K562 (cell line): ENCODE results near the gene PTHLH. TPM values are rescaled to one million over a fixed set of nuclear protein-coding genes. Genes with fewer than 3 reads are reported as not detected.

Experiments used
- ATAC-seq: fragments of 200-7000 bp; cut with Tn5 transposase; 3 replicates; pipeline ENCODE4 v1.9.1; 2020; ENCODE audit warnings: moderate library complexity
- BruUV-seq: library from RNA; stranded (reverse); fragments of 400-500 nt; replicated peaks from 2 replicates; lab custom pipeline; 2021; lab: Mats Ljungman, UMichigan
- CTCF ChIA-PET: fragments of 300-600 bp; formaldehyde crosslinking; extraction: SDS; loops from one replicate; lab custom pipeline; 2021; ENCODE audit warnings: low intra/inter-chr PET ratio; lab: Yijun Ruan, JAX
- POLR2A ChIA-PET: fragments of 300-600, 350-650 bp; sonication (Branson Sonifier 250); formaldehyde crosslinking; extraction: SDS; loops from one replicate; lab custom pipeline; 2021; ENCODE audit warnings: antibody characterized with exemption, inconsistent platforms; lab: Yijun Ruan, JAX
- DNase-seq, 4 experiments: peaks; one replicate each; pipeline versions ENCODE4 v3.0.0 to v3.0.0-alpha.2; 2011 to 2018; ENCODE audit warnings: low spot score in 3 of 4, mixed read lengths in 3 of 4; ENCODE audit errors: extremely low read depth in 1 of 4
- FAIRE-seq: peaks from 2 replicates; lab custom pipeline; 2011; peaks lifted over from hg19 to GRCh38; lab: Jason Lieb, UNC
- H2AFZ ChIP-seq: 2 replicates; pipeline ENCODE4 v1.6.0; 2011; ENCODE audit warnings: low read depth, low read length, control low read depth, inconsistent platforms
- H3K27ac ChIP-seq: fragments of 200-600 bp; 3 replicates; pipeline ENCODE4 v1.8.0; 2011; ENCODE audit warnings: low read depth, mild to moderate bottlenecking, control low read depth, inconsistent platforms, low read length, moderate library complexity, mixed read lengths; ENCODE audit errors: extremely low read depth
- H3K27me3 ChIP-seq, 2 experiments: fragments of 300-600 bp in 1 of 2; 2 replicates in 1 of 2; 3 replicates in 1 of 2; pipeline versions ENCODE4 v1.6.0 to v1.8.0; 2011; ENCODE audit warnings: inconsistent platforms in 2 of 2, low read length in 2 of 2, mild to moderate bottlenecking in 1 of 2, mixed read lengths in 1 of 2, moderate library complexity in 1 of 2; ENCODE audit not compliant: control insufficient read depth in 2 of 2, insufficient read depth in 2 of 2
- H3K36me3 ChIP-seq: fragments of 300-600 bp; 3 replicates; pipeline ENCODE4 v1.8.0; 2011; ENCODE audit warnings: mild to moderate bottlenecking, low read length, inconsistent platforms; ENCODE audit not compliant: control insufficient read depth, insufficient read depth
- H3K4me1 ChIP-seq, 2 experiments: fragments of 200-600 bp in 1 of 2; replicated peaks in 1 of 2; 2 replicates in 1 of 2; 3 replicates in 1 of 2; pipeline versions ENCODE4 v1.5.1 to v1.8.0; 2011; ENCODE audit warnings: inconsistent platforms in 2 of 2, low read length in 2 of 2, mild to moderate bottlenecking in 1 of 2, mixed read lengths in 1 of 2, moderate library complexity in 1 of 2; ENCODE audit not compliant: control insufficient read depth in 2 of 2, insufficient read depth in 2 of 2
- H3K4me2 ChIP-seq: 2 replicates; pipeline ENCODE4 v1.6.1; 2011; ENCODE audit warnings: low read length, control low read depth, inconsistent platforms, mixed read lengths; ENCODE audit not compliant: insufficient read depth
- H3K4me3 ChIP-seq: fragments of 200-600 bp; sonication (generic), shearing (Covaris generic); 2 replicates; pipeline ENCODE4 v1.5.1; 2016; ENCODE audit warnings: control low read depth, inconsistent platforms
- H3K79me2 ChIP-seq: fragments of 200-600 bp; 3 replicates; pipeline ENCODE4 v1.8.0; 2011; ENCODE audit warnings: low read length, inconsistent platforms; ENCODE audit not compliant: control insufficient read depth, insufficient read depth
- H3K9ac ChIP-seq, 2 experiments: 2 replicates each; pipeline versions ENCODE4 v1.6.0 to v1.6.1; 2011; ENCODE audit warnings: low read depth in 2 of 2, low read length in 2 of 2, control low read depth in 1 of 2, inconsistent platforms in 1 of 2, mild to moderate bottlenecking in 1 of 2, mixed read lengths in 1 of 2; ENCODE audit not compliant: insufficient read depth in 1 of 2
- H3K9me1 ChIP-seq: one replicate; pipeline ENCODE4 v1.6.0; 2011; ENCODE audit warnings: inconsistent platforms, mild to moderate bottlenecking, low read length, moderate library complexity; ENCODE audit not compliant: control insufficient read depth, insufficient read depth
- H3K9me3 ChIP-seq: replicated peaks from 2 replicates; pipeline ENCODE4 v1.5.1; 2011; ENCODE audit warnings: low read depth, low read length, inconsistent platforms; ENCODE audit not compliant: control insufficient read depth, insufficient read depth
- H4K20me1 ChIP-seq: replicated peaks from 2 replicates; pipeline ENCODE4 v1.6.1; 2011; ENCODE audit warnings: low read length, inconsistent platforms, mixed read lengths; ENCODE audit not compliant: control insufficient read depth, insufficient read depth
- GABPA ChIP-seq: fragments of 200-800 bp; sonication (Bioruptor generic); conservative IDR thresholded peaks from 2 replicates; pipeline ENCODE4 v1.6.1; 2016; ENCODE audit warnings: low read depth, missing genetic modification characterization, missing compliant biosample characterization
- GATA2 ChIP-seq: sonication (generic); formaldehyde crosslinking; IDR thresholded peaks from 2 replicates; pipeline ENCODE4 v1.4.0; 2020; ENCODE audit warnings: mild to moderate bottlenecking, missing genetic modification reagents
- HDAC6 ChIP-seq: IDR thresholded peaks from 2 replicates; pipeline ENCODE4 v1.6.1; 2012; ENCODE audit warnings: low read depth, mild to moderate bottlenecking, control low read depth, inconsistent platforms, low read length, moderate library complexity
- MTA3 ChIP-seq: fragments of 450-650 bp; formaldehyde crosslinking; IDR thresholded peaks from 2 replicates; pipeline ENCODE4 v1.6.1; 2017; ENCODE audit warnings: mild to moderate bottlenecking, borderline replicate concordance
- MXD1 ChIP-seq: fragments of 250-450 bp; sonication (Bioruptor Pico); IDR thresholded peaks from 2 replicates; pipeline ENCODE4 v1.8.0; 2021; ENCODE audit warnings: borderline replicate concordance, mild to moderate bottlenecking, moderate library complexity; ENCODE audit not compliant: poor library complexity, severe bottlenecking
- SAP30 ChIP-seq: fragments of 200-600 bp; sonication (generic); IDR thresholded peaks from 2 replicates; pipeline ENCODE4 v1.6.1; 2012; ENCODE audit warnings: borderline replicate concordance, low read depth, mild to moderate bottlenecking, moderate library complexity, low read length, control low read depth, inconsistent platforms; ENCODE audit not compliant: insufficient read depth, poor library complexity, severe bottlenecking
- SMAD4 ChIP-seq: fragments of 250-450 bp; sonication (Bioruptor Pico); conservative IDR thresholded peaks from 2 replicates; pipeline ENCODE4 v1.8.0; 2021; ENCODE audit warnings: inconsistent platforms, mild to moderate bottlenecking, moderate library complexity
- THRA ChIP-seq: fragments of 450-650 bp; IDR thresholded peaks from 2 replicates; pipeline ENCODE4 v1.6.1; 2017; ENCODE audit warnings: mild to moderate bottlenecking, moderate library complexity
- ZNF165 ChIP-seq: fragments of 250-450 bp; sonication (Bioruptor Pico); IDR thresholded peaks from 2 replicates; pipeline ENCODE4 v1.4.0; 2020; ENCODE audit warnings: borderline replicate concordance
- ZNF184 ChIP-seq: sonication (generic); formaldehyde crosslinking; IDR thresholded peaks from 2 replicates; pipeline ENCODE4 v1.5.0; 2020; ENCODE audit warnings: missing genetic modification reagents
- ZNF253 ChIP-seq: fragments of 250-450 bp; sonication (Bioruptor Pico); conservative IDR thresholded peaks from 2 replicates; pipeline ENCODE4 v1.6.1; 2021; ENCODE audit warnings: mild to moderate bottlenecking
- ZNF655 ChIP-seq: fragments of 250-450 bp; sonication (Bioruptor Pico); IDR thresholded peaks from 2 replicates; pipeline ENCODE4 v1.5.0; 2021
- ZNF707 ChIP-seq: fragments of 250-450 bp; sonication (Bioruptor Pico); conservative IDR thresholded peaks from 2 replicates; pipeline ENCODE4 v1.8.0; 2022; ENCODE audit warnings: inconsistent platforms, mild to moderate bottlenecking, moderate library complexity
- ZNF830 ChIP-seq: fragments of 250-450 bp; sonication (Bioruptor Pico); IDR thresholded peaks from 2 replicates; pipeline ENCODE4 v1.5.0; 2021; ENCODE audit warnings: mild to moderate bottlenecking
- WGBS: fragments of 100-300 bp; shearing (Covaris generic); methylation state at CpG from one replicate; pipeline ENCODE4 v1.1.6; 2016; ENCODE audit warnings: low coverage, mixed read lengths; ENCODE audit not compliant: insufficient coverage; ENCODE audit errors: missing lambda C conversion rate; 5-methylcytosine and 5-hydroxymethylcytosine counted together
- in situ Hi-C: fragments of 300-500 bp; cut with MboI; formaldehyde crosslinking; loops from 4 replicates; pipeline ENCODE4 v1.15.0; 2018; ENCODE audit warnings: inconsistent platforms, mixed read lengths
- intact Hi-C: fragments of 100-400 bp; cut with micrococcal nuclease; formaldehyde crosslinking; loops from 2 replicates; pipeline ENCODE4 v1.14.2; 2022
- polyA plus RNA-seq, 8 experiments: library from polyadenylated mRNA; depleted of rRNA in 4 of 8; stranded (reverse) in 5 of 8; unstranded in 3 of 8; fragments of >200 nt; fragmentation: Nextera tagmentation in 2 of 8; fragmentation: Illumina TruSeq in 1 of 8; extraction: Ambion mirVana in 2 of 8; extraction: Trizol in 1 of 8; gene quantifications; 2 replicates each; pipeline versions ENCODE4 v1.2.1 to v1.2.3, GENCODE V29; 2011 to 2014; ENCODE audit warnings: inconsistent platforms in 1 of 8, missing spikeins in 1 of 8
- total RNA-seq, 7 experiments: library from RNA; depleted of rRNA in 6 of 7; stranded (reverse); fragments of >200 nt in 6 of 7; fragmentation: Illumina TruSeq in 2 of 7; extraction: Trizol in 2 of 7; gene quantifications; 2 replicates each; pipeline versions ENCODE4 v1.2.1 to v1.2.3, GENCODE V29; 2011 to 2021; ENCODE audit warnings: low replicate concordance in 1 of 7

The PTHLH gene
- total and polyA plus RNA-seq, 9 of the 15 experiments (the other 6 are each of a cell fraction or from before 2014, with no cell fraction given) = 0.14 to 2.5 (median 0.74) TPM

GRCh38 chr12:27951898-27952297, 20.6 kb downstream of the PTHLH start:
- no peaks in the 10 kb centered on the region for H3K79me2 ChIP-seq
- DNase-seq (no peak), ATAC-seq (no peak), FAIRE-seq (no peak)
- WGBS = 56% methylated on average over 7 of the region's 7 CpGs
- no peaks in the 10 kb centered on the region for H4K20me1 ChIP-seq
- H2AFZ ChIP-seq = no peak overlapping the region; the same call in 1 of the 2 replicates
- in situ Hi-C loops = no loop called here
- BruUV-seq = no TSS peak
- intact Hi-C loops = loop anchor here (5.0 kb wide), 1 partner anchor 920 kb away; no protein-coding TSS in a partner anchor
- no peaks in the 10 kb centered on the region for H3K36me3 ChIP-seq
- CTCF ChIA-PET = no interaction called here
- H3K4me1 ChIP-seq = no peaks in the 10 kb centered on the region
- H3K9me1 ChIP-seq = no peaks in the 10 kb centered on the region
- no peak overlapping the region for H3K9ac ChIP-seq
- H3K27me3 ChIP-seq = no peaks in the 10 kb centered on the region
- no peak overlapping the region for H3K4me3 ChIP-seq
- H3K27ac ChIP-seq = no peak overlapping the region
- TF ChIP-seq ZNF707 = no peak
- no peak for TF ChIP-seq ZNF184 (CRISPR knock-in tag)
- TF ChIP-seq THRA = no peak
- TF ChIP-seq MXD1 (CRISPR knock-in tag) = no peak
- TF ChIP-seq GATA2 (CRISPR knock-in tag) = no peak
- no peak for TF ChIP-seq ZNF830 (CRISPR knock-in tag)
- TF ChIP-seq ZNF253 (CRISPR knock-in tag) = no peak
- no peak for TF ChIP-seq HDAC6
- no peak for TF ChIP-seq ZNF655 (CRISPR knock-in tag)
- TF ChIP-seq GABPA (tag) = no peak
- no peak for TF ChIP-seq SMAD4 (CRISPR knock-in tag)
- no peak for TF ChIP-seq SAP30
- no peak for TF ChIP-seq MTA3
- TF ChIP-seq ZNF165 = no peak
- TF ChIP-seq, all 486 proteins: peak for 0
- POLR2A ChIA-PET = interaction anchor here (1.1 to 1.4 kb wide), 2 partner anchors 12 to 21 kb away, joined by 4 read pairs; no protein-coding TSS in a partner anchor
- H3K9me3 ChIP-seq = no peaks in the 10 kb centered on the region
- H3K4me2 ChIP-seq = no peak overlapping the region
